GM19372 (cell line): ENCODE results near the gene PRADC1.
"Not testable (repeated sequence)": the region's sequence is repeated elsewhere in the genome, so short reads cannot be mapped to it uniquely, and the experiment has no call there.

Experiments used
- ATAC-seq: cut with Tn5 transposase; IDR thresholded peaks from one replicate; pipeline ENCODE4 v1.9.1; 2021; ENCODE audit warnings: mild to moderate bottlenecking, low read depth, moderate library complexity; ENCODE audit not compliant: unreplicated experiment

PRADC1 gene

DNA sequence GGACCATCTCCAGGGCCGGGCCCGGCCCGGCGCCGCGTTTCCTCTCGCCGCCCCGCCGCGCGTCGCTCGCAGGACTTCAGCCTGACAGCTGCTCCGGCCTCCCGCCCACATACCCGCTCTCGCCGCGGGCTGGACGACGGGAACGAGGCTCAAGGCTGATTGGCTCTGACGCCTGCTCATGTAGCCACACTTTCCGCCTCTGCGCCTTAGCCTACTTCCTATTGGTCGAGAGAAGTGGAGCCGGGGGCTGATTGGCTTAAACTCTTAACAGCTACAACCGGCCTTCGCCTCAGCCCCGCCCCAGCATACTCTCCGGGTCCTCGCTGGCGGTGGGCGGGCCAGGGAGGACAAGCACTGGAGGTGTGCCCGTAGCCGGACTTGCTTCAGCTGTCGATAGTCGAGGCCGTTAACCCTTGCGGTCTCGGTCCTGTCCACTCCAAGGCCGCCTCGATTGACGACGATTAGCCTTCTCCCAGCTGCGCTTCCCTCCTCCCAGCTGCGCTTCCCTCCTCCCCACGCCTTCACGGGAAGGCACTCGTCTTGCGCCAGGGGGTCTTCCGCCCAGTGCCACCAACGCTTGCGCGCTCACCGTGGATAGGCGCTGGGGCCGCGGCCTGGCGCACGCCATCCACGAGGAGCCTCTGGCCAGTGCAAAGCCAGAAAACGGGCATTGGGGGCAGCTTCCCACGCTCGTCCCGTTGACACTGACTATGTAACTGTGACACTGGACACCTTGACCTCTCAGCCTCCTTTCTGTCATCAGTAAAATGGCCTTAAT lies at the start of gene PRADC1:
PRADC1 (minus strand) TSS at position 86 of the 778 bp plus-strand sequence; CDS start at position 7, 79 bp downstream.
- ATAC-seq = peak; percentile 86

DNA sequence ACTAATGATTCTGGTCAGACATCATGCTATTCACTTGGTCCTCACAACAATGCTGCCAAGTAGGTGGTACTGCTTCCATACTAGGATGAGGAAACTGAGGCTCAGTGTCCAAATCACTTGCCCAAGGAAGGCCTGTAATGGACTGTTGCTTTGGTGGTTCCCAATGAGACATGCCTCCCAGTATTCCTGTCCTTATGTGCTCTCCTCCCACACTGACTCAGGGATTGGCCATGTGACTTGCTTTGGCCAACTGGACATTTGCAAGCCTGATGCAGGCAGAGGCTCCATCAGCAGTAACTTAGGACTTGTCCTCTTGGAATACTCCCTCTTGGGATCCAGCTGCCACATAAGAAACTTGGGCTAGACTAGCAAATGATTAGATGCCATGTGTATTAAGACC lies 48.2 kb upstream of the PRADC1 start:
- ATAC-seq = no peak

DNA sequence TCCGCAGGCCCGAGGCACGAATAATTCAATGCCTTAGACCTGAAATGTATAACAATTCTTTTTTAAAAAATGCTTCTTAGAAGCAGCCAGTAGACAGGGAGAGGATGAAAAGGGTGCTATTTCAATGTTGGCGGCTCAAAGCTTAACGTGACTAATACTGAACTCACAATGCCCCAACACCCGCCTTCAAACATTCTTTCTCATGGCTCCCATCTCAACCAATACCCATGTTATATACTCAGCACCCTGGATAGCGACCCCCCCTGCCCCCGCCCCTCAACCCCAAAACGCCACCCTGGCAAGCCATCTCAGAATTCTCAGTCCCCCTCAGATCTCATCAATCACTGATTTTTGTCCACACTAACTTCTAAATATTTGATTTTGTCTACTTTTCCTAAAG lies 46.8 kb upstream of the PRADC1 start:
- no peak for ATAC-seq

DNA sequence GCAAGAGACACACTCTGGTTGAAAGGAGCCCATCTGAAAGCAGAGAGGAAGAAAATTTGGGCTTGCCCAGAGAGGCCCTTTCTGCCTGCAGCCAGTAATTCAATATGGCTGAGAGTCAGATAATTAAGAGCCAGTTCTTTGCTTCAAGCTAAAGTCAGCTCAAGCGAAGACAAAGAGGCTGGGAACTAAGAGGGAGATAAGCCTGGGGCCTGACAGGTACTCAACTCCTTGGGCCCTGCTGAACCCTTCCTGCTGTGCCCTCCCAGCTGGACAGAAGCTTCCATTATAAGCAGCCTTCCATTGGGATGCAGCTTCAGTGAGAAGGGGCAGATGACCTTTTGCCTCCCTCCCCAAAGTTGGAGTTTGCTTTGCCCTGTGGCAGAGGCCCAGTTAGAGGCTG lies 39.2 kb upstream of the PRADC1 start:
- ATAC-seq = no peak

DNA sequence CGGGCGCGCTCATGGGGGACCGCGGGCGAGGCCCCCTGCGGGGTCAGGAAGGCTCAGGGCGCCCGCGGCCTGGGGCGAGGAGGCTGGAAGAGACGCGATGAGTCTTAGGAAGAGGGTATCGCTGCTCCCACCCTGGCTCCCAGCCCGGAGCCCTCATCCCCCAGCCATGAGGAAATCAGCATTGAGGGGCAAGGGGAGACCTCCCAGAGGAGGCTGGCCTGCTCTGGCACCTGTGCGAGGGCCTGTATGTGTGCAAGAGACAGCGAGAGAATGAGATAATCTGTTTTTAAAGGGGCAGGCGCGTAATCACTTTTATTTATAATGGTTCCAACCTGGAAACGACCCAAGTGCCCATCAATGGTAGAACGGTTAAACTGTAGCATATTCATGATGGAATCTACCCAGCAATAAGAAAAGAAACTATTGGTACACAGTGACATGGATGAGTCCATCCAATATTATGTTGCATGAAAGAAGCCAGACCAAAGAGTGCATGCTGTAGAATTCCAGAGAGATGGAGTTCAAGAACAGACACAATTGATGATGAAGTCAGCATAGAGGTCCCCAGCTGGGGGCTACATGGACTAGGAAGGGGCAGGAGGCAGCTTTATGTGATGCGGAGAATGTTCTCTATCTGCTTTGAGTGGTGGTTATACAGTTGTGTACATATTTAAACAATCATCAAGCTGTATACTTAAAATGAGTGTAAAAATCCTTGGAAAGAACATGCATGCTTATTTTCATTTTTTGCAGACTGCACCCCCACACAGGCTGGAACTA lies 36.8 kb upstream of the PRADC1 start:
- ATAC-seq = peak; percentile 16

DNA sequence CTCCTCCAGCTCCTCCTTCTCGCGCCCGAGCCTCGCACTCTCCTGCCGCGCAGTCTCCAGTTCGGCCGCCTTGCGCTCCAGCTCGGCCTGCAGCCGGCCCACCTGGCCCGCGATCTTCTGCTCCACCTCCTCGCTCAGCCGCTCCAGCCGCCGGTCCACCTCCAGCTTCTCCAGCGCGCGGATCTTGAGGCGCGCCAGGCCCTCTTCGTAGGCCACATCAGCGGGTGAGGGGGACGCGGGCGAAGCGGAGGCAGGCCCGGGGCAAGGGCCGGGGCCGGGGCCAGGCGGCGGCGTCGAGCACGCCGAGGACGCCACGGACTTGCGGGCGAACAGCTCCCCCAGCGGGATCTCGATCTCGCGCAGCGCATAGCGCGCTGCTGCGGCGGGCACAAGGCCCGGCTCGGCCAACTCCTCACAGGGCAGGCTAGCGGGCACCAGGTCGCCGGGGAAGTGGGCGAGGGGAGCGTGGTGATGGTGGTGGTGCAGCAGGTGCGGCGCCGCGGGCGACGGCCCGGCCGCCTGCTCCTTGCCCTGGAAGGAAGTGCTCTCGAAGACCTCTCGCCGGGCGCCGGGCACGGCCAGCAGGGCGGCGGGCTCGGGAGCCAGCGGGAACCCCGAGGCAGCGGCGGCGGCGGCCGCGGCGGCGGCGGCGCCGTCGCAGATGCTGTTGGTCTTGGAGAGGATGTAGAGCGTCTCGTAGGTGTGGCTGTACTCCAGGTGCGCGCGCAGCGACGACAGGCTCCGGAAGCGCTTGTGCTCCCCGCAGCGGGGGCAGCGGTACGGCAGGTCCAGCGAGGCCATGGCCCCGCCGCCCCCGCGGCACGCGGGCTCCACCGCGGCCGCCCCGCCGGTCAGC lies 36.0 kb upstream of the PRADC1 start:
- ATAC-seq = peak; percentile 92

DNA sequence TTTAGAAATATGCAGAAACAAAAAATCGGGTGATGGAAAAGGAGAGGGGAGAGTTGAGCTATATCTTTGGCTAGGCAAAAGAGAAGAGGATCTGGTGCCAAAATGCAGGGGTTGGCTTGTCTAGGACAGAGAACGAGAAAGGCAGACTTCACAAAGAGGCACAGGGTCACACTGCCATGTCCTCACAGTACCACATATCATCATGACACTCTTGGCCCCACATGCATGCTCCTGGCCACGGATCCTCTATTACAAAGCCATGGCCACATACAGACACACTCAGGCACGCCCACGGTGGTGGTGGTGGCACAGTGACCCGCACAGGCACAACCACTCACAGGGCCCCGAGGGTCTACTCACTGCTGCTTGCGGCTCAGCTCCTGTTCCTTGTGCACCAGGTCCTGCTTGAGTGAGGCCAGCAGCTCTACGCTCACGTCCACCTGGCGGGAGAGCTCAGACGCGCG lies 35.4 kb upstream of the PRADC1 start:
- ATAC-seq = no peak

DNA sequence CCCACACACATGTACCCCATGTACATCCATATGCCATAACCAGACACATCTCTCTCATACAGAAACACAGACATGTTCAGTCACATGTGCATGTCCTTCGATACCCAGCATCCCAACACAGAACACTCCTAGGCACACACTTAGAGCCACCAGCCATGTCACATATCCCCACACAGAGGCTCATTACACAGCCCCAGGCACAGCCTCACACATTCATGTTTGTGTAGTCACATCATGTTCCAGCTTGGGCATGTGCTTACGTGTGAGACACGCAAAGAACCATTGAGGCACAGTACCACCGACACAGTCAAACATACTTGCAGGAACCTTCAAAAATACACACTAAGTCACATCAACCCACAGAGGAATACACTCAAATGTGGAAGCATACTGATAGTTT lies 34.0 kb upstream of the PRADC1 start:
- no peak for ATAC-seq

DNA sequence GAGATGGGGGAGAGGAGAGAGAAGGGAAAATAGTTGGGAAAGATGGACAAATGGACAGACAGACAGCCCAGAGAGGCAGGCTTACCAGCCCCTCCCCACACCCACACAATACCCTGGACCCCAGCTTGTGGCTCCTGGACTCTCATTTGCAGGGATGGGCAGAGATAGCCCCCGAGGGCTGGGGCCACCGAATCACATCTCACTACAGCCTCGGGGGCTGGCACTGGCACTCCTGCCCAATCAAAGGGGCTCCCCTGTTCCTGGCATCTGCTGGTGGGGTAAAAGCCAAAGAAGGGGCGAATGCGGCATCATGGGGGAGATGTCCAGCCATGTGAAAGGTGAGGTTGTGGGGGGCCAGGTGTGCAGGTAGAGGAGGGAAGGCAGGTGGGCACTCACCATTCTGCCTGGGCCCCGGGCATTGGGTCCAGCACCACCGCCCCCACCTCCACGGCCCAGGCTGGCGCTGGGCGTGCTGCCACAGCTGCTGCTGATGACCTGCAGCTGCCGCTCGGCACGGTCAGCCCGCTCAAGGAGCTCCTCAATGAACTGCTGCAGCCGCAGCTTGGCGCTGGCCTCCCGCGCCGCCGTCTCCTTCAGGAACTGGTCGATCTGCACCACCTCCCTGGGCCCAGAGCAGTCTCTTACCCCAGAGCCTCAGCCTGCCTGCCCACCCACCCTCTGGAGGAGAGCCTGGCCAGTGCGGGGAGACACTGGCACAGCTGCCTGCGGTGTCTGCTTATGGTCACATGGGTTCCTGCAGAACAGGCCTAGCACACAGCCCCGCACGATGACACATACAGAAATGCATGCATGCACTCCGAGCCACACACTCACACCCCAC lies 33.2 kb upstream of the PRADC1 start:
- no peak for ATAC-seq

DNA sequence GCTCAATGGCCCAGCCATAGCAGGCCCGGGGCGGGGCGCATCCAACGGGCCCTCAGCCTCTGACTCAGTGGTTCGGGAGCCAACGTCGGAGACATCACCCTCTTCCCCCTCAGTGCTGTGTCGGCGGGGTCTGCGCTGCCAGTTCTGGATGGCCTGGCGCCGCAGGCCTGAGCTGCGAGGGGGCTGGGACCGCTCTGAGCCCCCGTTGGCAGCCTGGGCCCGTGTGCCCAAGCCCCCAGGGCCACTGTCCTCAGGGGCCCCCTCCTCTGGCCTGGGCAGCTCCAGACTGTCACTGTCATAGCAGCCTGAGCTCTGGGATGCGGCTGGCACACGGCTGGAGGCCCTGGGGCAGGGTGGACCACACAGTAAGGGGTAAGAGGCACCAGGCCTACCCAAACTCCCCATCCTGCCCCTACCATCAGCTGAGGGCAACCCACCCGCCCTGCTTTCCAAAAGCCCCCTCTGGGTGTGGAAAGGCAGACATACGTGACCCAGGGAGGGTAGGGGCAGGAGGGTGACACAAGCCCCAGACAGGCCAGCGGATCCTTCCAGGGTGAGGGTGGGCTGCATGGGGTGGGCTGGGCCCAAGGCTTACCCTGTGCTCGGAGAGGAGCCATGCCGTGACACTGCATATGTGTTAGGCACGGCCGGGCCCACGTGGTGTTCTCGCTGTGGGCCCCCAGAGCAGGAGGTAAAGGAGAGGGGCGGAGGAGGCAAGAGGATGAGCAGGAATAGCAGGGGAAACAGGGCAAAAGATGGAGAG lies 32.4 kb upstream of the PRADC1 start:
- ATAC-seq = no peak

DNA sequence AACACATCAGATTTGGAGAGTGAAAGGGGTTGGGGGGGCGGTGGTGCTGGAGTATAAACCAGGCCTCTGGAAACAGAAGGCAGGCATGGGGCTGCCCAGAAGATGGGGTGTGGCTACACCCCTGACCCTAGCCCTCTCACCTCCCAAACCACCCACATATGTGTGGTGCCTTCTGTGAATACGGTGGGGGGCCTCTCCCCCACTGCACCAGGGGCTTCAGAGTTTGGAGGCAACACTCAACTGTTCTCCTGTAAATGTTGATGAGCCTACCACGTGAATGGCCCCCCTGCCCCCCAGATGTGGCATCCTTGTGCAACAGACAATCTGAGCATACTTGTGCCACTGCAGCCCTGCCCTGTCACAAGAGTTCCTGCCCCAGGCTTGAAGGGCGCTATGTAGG lies 31.7 kb upstream of the PRADC1 start:
- ATAC-seq = no peak

DNA sequence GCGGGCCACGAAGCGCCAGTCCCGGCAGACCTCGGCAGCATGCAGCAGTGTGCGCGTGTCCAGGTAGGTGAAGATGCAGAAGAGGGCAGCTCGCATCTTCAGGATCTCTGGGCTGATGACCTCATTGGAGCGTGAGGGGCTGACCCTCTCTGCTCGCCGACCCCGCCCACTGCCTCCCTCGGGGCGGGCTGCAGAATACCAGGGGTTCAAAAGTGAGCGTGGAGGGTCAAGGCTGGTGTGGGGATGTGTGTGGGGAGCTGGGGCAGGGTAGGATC lies 31.2 kb upstream of the PRADC1 start:
- no peak for ATAC-seq

DNA sequence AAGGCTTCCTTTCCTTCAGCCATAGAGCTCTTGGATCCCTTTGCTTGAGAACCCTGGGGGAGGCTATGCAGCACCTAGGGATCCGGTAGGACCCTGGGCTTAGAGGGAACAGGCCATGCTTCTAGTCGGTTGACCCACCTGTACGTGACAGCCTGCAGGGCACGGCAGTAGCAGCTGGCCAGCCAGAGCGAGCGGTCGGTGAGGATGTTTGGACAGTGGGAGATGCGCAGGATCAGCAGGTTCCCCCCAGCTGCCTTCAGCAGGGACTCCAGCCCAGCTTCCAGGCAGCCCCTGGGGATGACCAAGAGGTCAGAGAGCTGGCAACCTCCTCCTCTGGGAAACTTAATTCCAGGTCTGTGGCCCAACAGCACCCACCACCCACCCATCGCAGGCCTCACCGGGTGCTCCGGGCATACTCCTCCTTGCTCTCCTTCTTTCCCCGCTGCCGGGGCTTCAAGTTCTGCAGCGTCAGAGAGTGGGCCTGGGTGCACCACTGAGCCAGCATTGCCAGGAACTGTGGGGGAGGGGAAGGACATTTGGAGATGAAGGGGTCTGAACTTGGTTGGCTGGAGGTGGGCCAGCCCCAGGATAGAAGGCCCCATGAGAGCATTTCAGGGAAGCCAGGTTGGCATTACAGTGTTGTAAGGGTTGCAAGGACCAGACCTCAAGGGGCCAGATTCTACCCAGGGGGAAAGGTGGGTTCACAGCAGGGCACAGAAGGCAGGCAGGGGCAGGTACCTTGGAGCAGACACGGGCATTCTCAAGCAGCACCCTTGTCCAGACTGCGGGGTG lies 30.7 kb upstream of the PRADC1 start:
- ATAC-seq = no peak

DNA sequence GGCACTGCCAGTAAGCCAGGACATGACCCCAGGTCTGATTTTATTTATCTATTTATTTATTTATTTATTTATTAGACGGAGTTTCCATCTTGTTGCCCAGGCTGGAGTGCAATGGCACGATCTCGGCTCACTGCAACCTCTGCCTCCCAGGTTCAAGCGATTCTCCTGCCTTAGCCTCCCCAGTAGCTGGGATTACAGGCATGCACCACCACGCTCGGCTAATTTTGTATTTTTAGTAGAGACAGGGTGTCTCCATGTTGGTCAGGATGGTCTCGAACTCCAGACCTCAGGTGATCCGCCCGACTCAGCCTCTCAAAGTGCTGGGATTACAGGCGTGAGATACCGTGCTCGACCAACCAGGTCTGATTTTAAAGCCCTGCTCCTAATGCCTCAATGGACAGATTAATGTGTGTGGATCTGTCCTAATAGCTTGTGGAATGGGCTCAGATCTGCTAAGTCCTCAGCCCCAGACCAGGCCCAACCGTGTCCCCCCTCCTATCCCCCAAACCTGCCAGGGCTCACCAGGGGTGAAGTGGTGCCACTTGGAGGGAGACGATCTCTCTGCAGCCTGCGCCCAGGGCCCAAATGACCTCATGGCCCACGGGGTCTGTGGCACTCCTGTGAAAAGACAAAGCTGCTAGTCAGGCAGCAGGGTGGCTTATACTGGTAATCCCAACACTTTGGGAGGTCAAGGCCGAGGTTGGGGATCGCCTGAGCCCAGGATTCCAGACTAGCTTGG lies 29.8 kb upstream of the PRADC1 start:
- not testable (repeated sequence) for ATAC-seq

DNA sequence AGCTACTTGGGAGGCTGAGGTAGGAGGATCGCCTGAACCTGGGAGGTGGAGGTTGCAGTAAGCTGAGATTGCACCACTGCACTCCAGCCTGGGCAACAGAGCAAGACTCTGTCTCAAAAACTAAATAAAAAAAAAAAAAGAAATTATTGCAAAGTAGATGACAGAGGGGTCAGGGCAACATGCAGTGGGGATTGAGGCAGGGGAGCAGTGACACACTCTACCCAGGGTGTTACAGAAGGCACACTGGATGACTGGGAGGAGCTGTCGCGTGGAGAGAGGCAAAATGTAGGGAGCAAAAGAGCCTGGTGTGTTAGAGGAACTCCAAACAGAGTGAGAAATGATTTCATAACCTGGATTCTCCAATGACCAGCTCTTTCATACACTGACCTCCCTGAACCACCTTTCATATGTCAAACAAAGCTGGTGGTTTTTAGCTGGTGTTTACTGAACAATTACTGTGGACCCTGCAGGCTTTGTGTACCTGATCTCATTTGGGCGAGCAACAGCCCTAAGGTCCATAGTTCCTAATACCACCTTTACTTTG lies 29.1 kb upstream of the PRADC1 start:
- ATAC-seq = no peak

DNA sequence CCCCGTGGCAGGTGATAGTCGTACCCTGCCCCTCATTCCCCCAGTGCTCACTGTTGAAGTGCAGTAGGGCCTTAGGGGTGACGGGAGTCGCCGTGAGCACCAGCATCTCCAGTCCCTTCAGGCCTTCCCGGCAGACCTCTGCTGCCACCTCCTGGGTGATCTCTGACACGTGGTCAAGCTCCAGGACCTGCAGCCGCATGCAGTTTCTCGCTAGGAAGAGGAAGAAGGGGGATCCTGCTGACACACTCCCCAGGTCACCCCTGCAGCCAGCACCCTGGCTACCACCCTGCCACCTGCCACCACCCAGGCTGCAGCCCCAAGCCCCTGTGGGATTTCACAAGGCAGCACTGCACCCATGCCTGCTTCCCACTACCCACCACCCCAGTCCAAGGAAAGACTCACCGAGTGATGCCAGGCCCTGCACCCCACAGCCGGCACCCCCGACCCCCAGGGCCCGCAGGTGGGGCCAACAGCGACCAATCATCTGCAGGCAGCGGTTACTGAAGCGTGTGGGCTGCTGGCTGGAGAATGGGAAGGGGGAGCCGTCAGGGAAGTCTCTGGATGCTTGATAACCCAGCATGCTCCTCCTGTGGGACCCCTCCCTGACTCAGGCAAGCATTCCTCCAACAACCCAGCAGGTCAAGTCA lies 27.4 kb upstream of the PRADC1 start:
- ATAC-seq = no peak

DNA sequence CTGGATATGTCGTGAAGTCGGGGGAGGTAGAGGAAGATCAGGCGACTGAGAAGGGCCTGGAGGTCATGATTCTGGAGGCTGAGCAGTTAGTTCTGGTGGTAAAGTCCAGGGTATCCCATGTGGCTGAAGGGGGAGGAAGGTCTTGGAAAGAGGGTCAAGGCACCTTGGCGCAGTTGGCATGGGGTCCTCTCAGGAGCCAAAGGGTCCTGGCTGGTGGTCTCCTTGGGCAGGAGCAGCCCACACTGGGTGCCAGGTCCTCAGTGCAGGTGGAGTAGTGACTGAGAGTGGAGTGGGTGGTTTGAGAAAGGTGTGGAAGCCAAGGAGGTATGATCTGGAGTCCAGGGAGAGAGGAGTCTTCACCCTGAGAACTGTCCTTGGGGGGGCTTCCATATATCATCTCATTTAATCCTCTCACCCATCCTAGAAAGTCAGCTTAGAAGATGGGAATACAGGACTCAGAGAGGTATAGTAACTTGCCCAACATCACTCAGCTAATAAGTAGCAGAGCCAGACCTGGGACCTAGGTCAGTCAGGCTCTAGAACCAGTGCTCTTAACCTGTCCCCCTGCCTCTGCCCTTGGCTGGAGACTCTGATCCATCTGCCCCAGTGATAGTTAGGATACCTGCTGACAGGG lies 26.8 kb upstream of the PRADC1 start:
- ATAC-seq = no peak
